Gastroesophageal sphincter (tissue), 4 donors: Measurements from ENCODE around the gene LAMC2. TPM values are rescaled to one million over a fixed set of nuclear protein-coding genes. Genes with fewer than 3 reads are reported as not detected.

Experiments used
- ATAC-seq: fragments of 150-250 bp; one replicate; pipeline ENCODE4 v1.9.1; 2016; ENCODE audit warnings: mild to moderate bottlenecking, moderate library complexity
- H3K27ac ChIP-seq, 4 donors: fragments of 200-600 bp; sonication (generic) in 3 of 4; 1 replicate in 3 of 4; 2 replicates in 1 of 4; pipeline ENCODE4 v1.5.1; 2016 to 2019
- H3K27me3 ChIP-seq: fragments of 200-600 bp; sonication (generic); one replicate; pipeline ENCODE4 v1.5.1; 2019
- H3K36me3 ChIP-seq, 2 donors: fragments of 200-600 bp; sonication (generic); one replicate each; pipeline ENCODE4 v1.5.1; 2019; ENCODE audit warnings: control low read depth in 1 of 2
- H3K4me1 ChIP-seq, 3 donors: fragments of 200-600 bp; sonication (generic); 1 replicate in 2 of 3; 2 replicates in 1 of 3; pipeline ENCODE4 v1.5.1; 2016 to 2019; ENCODE audit warnings: control low read depth in 2 of 3
- H3K4me3 ChIP-seq, 2 donors: fragments of 200-600 bp; sonication (generic); one replicate each; pipeline ENCODE4 v1.5.1; 2019; ENCODE audit warnings: mild to moderate bottlenecking in 1 of 2, moderate library complexity in 1 of 2
- H3K9me3 ChIP-seq, 3 donors: fragments of 200-600 bp; sonication (generic); one replicate each; pipeline ENCODE4 v1.5.1; 2017 to 2019; ENCODE audit warnings: control low read depth in 2 of 3
- EP300 ChIP-seq: sonication (generic); formaldehyde crosslinking; IDR thresholded peaks from one replicate; pipeline ENCODE4 v1.6.1; 2017; ENCODE audit warnings: antibody characterized with exemption, mild to moderate bottlenecking
- POLR2A ChIP-seq, 2 donors: fragments of 450-650 bp; IDR thresholded peaks; one replicate each; pipeline ENCODE4 v1.6.1; 2017; ENCODE audit warnings: antibody characterized with exemption in 2 of 2, mild to moderate bottlenecking in 2 of 2, moderate library complexity in 1 of 2
- POLR2AphosphoS5 ChIP-seq: sonication (generic); formaldehyde crosslinking; IDR thresholded peaks from one replicate; pipeline ENCODE4 v1.6.1; 2017; ENCODE audit warnings: antibody characterized with exemption
- WGBS, 2 donors: methylation state at CpG; one replicate each; pipeline ENCODE4 v1.1.5; 2018; ENCODE audit warnings: low coverage in 1 of 2; 5-methylcytosine and 5-hydroxymethylcytosine counted together
- total RNA-seq, 4 donors: library from RNA; depleted of rRNA; stranded (reverse); fragments of >200 nt; gene quantifications; one replicate each; pipeline ENCODE4 v1.1.0, GENCODE V29; 2016
- TF ChIP-seq, protein P1 (sequence below), 4 experiments: fragments of 200-600 bp in 2 of 4; fragments of 450-650 bp in 2 of 4; sonication (generic) in 1 of 4; IDR thresholded peaks; one replicate each; pipeline ENCODE4 v1.5.1; 2017 to 2019; ENCODE audit warnings: antibody characterized with exemption in 4 of 4, mild to moderate bottlenecking in 2 of 4, moderate library complexity in 2 of 4

Gene LAMC2
- total RNA-seq, 4 donors from 2014 or later = 10.2 to 43.4 (median 18.4) TPM

DNA sequence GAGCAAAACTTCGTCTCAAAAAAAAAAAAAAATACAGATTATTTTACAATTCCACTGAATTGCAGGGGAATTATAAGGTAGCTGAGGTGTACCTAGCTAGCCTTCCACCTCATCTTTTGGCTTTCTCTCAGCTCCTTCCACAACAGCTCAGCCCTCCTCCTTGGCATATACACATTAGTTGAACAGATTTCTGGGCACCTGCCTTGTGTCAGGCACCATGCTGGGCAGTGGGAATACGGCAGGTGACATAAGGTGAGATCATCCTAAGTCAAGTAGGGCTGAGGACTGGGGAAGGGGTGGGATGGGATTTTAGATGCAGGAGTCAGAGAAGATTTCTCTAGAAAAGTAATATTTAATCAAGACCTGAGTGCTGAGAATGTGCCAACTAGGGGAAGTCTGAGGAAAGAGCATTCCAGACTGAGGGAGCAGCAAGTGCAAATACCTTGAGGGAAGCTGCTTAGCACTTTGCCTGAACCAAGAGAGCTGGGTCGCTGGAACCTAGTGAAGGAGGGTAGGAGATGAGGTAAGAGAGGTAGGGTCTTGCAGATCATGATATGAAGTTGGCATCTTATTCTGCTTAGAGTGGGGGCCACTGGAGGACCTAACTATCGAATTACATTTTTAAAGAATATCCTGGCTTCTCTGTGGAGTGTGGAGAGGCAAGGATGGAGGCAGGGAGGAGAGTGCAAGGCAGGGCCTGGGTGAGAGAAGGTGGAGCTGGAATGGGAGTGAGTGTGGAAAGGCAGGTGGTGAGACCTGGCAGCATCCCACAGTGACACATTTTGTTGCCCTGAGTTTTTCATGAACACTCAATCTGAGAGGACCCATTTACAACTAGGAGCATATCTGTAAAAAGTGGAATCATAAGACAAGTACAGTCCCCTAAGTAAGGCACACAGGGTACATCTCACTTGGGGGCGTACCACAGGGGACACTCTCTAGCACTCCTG lies 28.2 kb downstream of the LAMC2 start:
- TF ChIP-seq EP300 = no peak
- TF ChIP-seq POLR2AphosphoS5 = no peak
- TF ChIP-seq, protein P1, sequence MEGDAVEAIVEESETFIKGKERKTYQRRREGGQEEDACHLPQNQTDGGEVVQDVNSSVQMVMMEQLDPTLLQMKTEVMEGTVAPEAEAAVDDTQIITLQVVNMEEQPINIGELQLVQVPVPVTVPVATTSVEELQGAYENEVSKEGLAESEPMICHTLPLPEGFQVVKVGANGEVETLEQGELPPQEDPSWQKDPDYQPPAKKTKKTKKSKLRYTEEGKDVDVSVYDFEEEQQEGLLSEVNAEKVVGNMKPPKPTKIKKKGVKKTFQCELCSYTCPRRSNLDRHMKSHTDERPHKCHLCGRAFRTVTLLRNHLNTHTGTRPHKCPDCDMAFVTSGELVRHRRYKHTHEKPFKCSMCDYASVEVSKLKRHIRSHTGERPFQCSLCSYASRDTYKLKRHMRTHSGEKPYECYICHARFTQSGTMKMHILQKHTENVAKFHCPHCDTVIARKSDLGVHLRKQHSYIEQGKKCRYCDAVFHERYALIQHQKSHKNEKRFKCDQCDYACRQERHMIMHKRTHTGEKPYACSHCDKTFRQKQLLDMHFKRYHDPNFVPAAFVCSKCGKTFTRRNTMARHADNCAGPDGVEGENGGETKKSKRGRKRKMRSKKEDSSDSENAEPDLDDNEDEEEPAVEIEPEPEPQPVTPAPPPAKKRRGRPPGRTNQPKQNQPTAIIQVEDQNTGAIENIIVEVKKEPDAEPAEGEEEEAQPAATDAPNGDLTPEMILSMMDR (IDR thresholded peaks at IDR 0.05) = no peak
- no peak for TF ChIP-seq POLR2A (IDR thresholded peaks at IDR 0.05)
- no peaks in the 10 kb centered on the region for H3K36me3 ChIP-seq
- WGBS, 2 donors = 67 to 77% methylated on average over 1 to 4 of the region's 5 CpGs
- no peak overlapping the region for H3K4me3 ChIP-seq
- no peaks in the 10 kb centered on the region for H3K27me3 ChIP-seq
- H3K9me3 ChIP-seq = no peaks in the 10 kb centered on the region
- peak overlapping the region in 1 of 4 donors; percentile 14 for H3K27ac ChIP-seq
- peaks cover 0 to 30% (median 5%) of the 10 kb centered on the region in 3 donors for H3K4me1 ChIP-seq
- ATAC-seq = no peak

- Histone ChIP-seq H3K36me3 (no peaks in the 10 kb centered on the region), H3K27me3 (no peaks in the 10 kb centered on the region), H3K9me3 (no peaks in the 10 kb centered on the region), H3K4me1 (peaks cover 0 to 38% (median 10%) of the 10 kb centered on the region in 3 donors), H3K27ac (peak overlapping the region in 1 of 4 donors; percentile 14), H3K4me3 (no peak overlapping the region)
- no peak for ATAC-seq
- WGBS, 2 donors = 85 to 86% methylated on average over 7 to 11 of the region's 13 CpGs
- TF ChIP-seq, protein P1 (IDR thresholded peaks at IDR 0.05) = no peak
- TF ChIP-seq POLR2A (IDR thresholded peaks at IDR 0.05) (no peak), EP300 (no peak)
Observed at GRCh38 chr1:183215076-183215720, 29.1 kb downstream of the LAMC2 start.

- peaks cover 0 to 38% (median 10%) of the 10 kb centered on the region in 3 donors for H3K4me1 ChIP-seq
- no peak overlapping the region for H3K4me3 ChIP-seq
- H3K27me3 ChIP-seq = no peaks in the 10 kb centered on the region
- no peak for ATAC-seq
- no peaks in the 10 kb centered on the region for H3K9me3 ChIP-seq
- peak overlapping the region in 1 of 4 donors; percentile 89 for H3K27ac ChIP-seq
- 88 to 96% methylated on average over 3 to 4 of the region's 4 CpGs for WGBS, 2 donors
- TF ChIP-seq, protein P1 (IDR thresholded peaks at IDR 0.05) = no peak
- TF ChIP-seq POLR2AphosphoS5 = no peak
- TF ChIP-seq POLR2A (IDR thresholded peaks at IDR 0.05) = no peak
- TF ChIP-seq EP300 = no peak
- no peaks in the 10 kb centered on the region for H3K36me3 ChIP-seq
Observed at GRCh38 chr1:183215936-183216335, 29.9 kb downstream of the LAMC2 start.

GRCh38 chr1:183218027-183218618 lies 32.1 kb downstream of the LAMC2 start:
- no peaks in the 10 kb centered on the region for H3K36me3 ChIP-seq
- peak; percentile 59 for ATAC-seq
- H3K27ac ChIP-seq = peak overlapping the region; percentile 54 to 89 (median 78)
- WGBS, 2 donors = 21 to 38% methylated on average over 5 to 14 of the region's 14 CpGs
- H3K4me1 ChIP-seq = peaks cover 0 to 38% (median 10%) of the 10 kb centered on the region in 3 donors
- H3K9me3 ChIP-seq = no peaks in the 10 kb centered on the region
- H3K4me3 ChIP-seq = no peak overlapping the region
- no peaks in the 10 kb centered on the region for H3K27me3 ChIP-seq
- TF ChIP-seq POLR2AphosphoS5 (no peak), EP300 (no peak), POLR2A (IDR thresholded peaks at IDR 0.05) (no peak)
- TF ChIP-seq, protein P1 (IDR thresholded peaks at IDR 0.05) = no peak
